ENCODE data around the gene HPSE2. TPM values are rescaled to one million over a fixed set of nuclear protein-coding genes. Genes with fewer than 3 reads are reported as not detected.

HPSE2 gene
- total and polyA plus RNA-seq, 2 of the 8 experiments (the other 6 are each of a cell fraction or from before 2014, with no cell fraction given) = 0.41 to 0.58 TPM

GRCh38 chr10:98861962-98862361, 373.7 kb downstream of the HPSE2 start:
- Histone ChIP-seq H3K4me3 (ENCODE audit: extremely low read depth in 1 of 4, insufficient read depth in 2 of 4, low read depth in 3 of 4, low read length in 4 of 4) (no peak overlapping the region), H4K20me1 (replicated peaks in 1 of 2; ENCODE audit: control insufficient read depth in 1 of 2, insufficient read depth in 2 of 2, low read length in 2 of 2) (no peaks in the 10 kb centered on the region), H3K79me2 (ENCODE audit: control insufficient read depth in 1 of 2, insufficient read depth in 2 of 2, low read length in 2 of 2) (no peaks in the 10 kb centered on the region), H3K56ac (replicated peaks; ENCODE audit: insufficient read length, low read depth, low read length) (no peak overlapping the region), H3K4ac (replicated peaks; ENCODE audit: insufficient read length, low read depth, low read length) (no peak overlapping the region), H3K4me2 (ENCODE audit: insufficient read depth in 1 of 2, low read depth in 2 of 2, low read length in 2 of 2) (no peak overlapping the region), H2BK20ac (ENCODE audit: low read length) (no peak overlapping the region), H4K91ac (replicated peaks; ENCODE audit: insufficient read length, low read length) (no peak overlapping the region), H3K79me1 (ENCODE audit: low read depth, low read length) (no peaks in the 10 kb centered on the region), H2BK120ac (replicated peaks; ENCODE audit: low read depth, low read length) (no peak overlapping the region), H3K36me3 (ENCODE audit: control insufficient read depth in 2 of 4, insufficient read depth in 4 of 4, low read length in 3 of 4) (no peaks in the 10 kb centered on the region), H3K27ac (ENCODE audit: low read depth, low read length) (no peak overlapping the region), H2BK5ac (ENCODE audit: low read depth, low read length) (no peak overlapping the region), H3K14ac (ENCODE audit: insufficient read length) (no peak overlapping the region), H3K9ac (replicated peaks in 1 of 4; ENCODE audit: extremely low read depth in 1 of 4, low read depth in 3 of 4, low read length in 3 of 4) (no peak overlapping the region), H4K8ac (ENCODE audit: extremely low read depth, insufficient read depth, low read length) (no peak overlapping the region), H3K18ac (ENCODE audit: extremely low read depth, low read length) (no peak overlapping the region), H3K27me3 (replicated peaks in 1 of 4; ENCODE audit: control insufficient read depth in 3 of 4, extremely low read depth in 1 of 4, insufficient read depth in 3 of 4, low read length in 3 of 4) (no peaks in the 10 kb centered on the region), H3K23ac (ENCODE audit: insufficient read length) (no peak overlapping the region), H3K23me2 (ENCODE audit: low read depth, low read length) (no peaks in the 10 kb centered on the region), H3K9me3 (ENCODE audit: insufficient read depth in 2 of 2, low read depth in 1 of 2, low read length in 1 of 2) (no peaks in the 10 kb centered on the region), H4K5ac (ENCODE audit: insufficient read length, low read depth, low read length) (no peak overlapping the region), H3K4me1 (replicated peaks in 1 of 4; ENCODE audit: control insufficient read depth in 3 of 4, insufficient read depth in 4 of 4, low read length in 3 of 4) (no peaks in the 10 kb centered on the region), H2AK5ac (ENCODE audit: low read depth, low read length) (no peak overlapping the region), H2BK15ac (ENCODE audit: low read length) (no peak overlapping the region), H2BK12ac (ENCODE audit: low read depth, low read length) (no peak overlapping the region), H2AFZ (ENCODE audit: low read length) (no peak overlapping the region)
- FAIRE-seq = no peak
- ChIA-PET CTCF (ENCODE audit: partially characterized antibody) (interaction anchor here (0.9 to 2.1 kb wide), 2 partner anchors 9 to 311 kb away, joined by 3 to 7 read pairs; no protein-coding TSS in a partner anchor), POLR2A (ENCODE audit: partially characterized antibody) (no interaction called here)
- DNase-seq (ENCODE audit: low read depth in 1 of 2, low spot score in 2 of 2) = no peak
- 97% methylated on average over 2 of the region's 2 CpGs; no CpG with 5 or more reads in 1 of the 2 experiments for WGBS, 2 experiments (ENCODE audit: extremely low coverage in 1 of 2, insufficient coverage in 1 of 2, insufficient read length in 1 of 2, insufficient replicate concordance in 2 of 2, low coverage in 1 of 2, low lambda C conversion rate in 2 of 2, missing lambda C conversion rate in 1 of 2)
- TF ChIP-seq NANOG (IDR thresholded peaks at IDR 0.05; ENCODE audit: insufficient read depth, low read depth, low read length, poor library complexity, severe bottlenecking) = no peak
- TF ChIP-seq TBP (IDR thresholded peaks at IDR 0.05; ENCODE audit: low read depth, low read length) = no peak
- TF ChIP-seq ATF2 (IDR thresholded peaks at IDR 0.05; ENCODE audit: low read length) = no peak
- no peak for TF ChIP-seq CREB1 (IDR thresholded peaks at IDR 0.05)
- TF ChIP-seq CTCF (IDR thresholded peaks at IDR 0.05; ENCODE audit: control extremely low read depth in 1 of 3, insufficient read depth in 1 of 3, low read depth in 1 of 3, low read length in 3 of 3) = no peak
- TF ChIP-seq TAF7 (optimal IDR thresholded peaks at IDR 0.05; ENCODE audit: borderline replicate concordance, low read depth, low read length) = no peak
- no peak for TF ChIP-seq SUZ12 (IDR thresholded peaks at IDR 0.05; ENCODE audit: low read length)
- no peak for TF ChIP-seq RXRA (IDR thresholded peaks at IDR 0.05; ENCODE audit: insufficient read depth, low read depth, low read length)
- no peak for TF ChIP-seq RBBP5 (IDR thresholded peaks at IDR 0.05; ENCODE audit: borderline replicate concordance, low read depth, low read length)
- TF ChIP-seq CEBPB (IDR thresholded peaks at IDR 0.05; ENCODE audit: low read depth, low read length) = no peak
- TF ChIP-seq POLR2AphosphoS5 (IDR thresholded peaks at IDR 0.05; ENCODE audit: low read depth, low read length) = no peak

Measured in H1 (cell line).